ENCODE data around the gene KMT5C.

KMT5C gene

DNA sequence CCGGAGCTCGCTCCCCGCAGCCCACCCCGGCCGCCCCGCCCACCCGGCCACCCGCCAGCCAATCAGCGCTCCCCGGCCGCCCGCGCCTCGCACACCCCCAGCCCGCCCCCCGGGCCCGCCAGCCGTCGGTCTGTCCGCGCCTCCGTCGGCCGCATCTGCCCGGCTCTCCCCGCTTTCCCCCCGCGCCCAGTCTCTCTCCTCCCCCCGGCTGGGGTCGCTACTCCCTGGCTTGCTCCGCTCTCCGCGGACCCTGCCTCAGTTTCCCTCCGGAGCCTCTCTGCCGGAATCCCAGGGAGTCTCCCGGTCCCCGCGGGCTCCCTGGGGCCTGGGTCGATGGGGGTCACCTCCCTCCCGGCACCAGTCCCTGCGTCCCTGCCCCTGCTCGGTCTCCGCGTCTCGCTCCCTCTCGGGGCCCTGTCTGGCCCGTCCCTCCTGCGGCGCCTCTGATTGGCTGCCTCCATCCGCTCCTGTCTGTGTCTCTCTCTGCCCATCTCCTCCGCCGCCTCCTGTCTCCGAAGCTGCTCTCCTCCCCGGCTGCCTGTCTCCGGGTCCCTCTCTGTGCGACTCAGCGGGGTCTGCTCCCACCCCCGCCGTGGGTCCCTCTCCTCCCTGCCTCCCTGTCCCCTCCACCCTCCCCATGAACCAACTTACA lies 30.1 kb downstream of the KMT5C start:
- DNase-seq = peak; percentile 29

DNA sequence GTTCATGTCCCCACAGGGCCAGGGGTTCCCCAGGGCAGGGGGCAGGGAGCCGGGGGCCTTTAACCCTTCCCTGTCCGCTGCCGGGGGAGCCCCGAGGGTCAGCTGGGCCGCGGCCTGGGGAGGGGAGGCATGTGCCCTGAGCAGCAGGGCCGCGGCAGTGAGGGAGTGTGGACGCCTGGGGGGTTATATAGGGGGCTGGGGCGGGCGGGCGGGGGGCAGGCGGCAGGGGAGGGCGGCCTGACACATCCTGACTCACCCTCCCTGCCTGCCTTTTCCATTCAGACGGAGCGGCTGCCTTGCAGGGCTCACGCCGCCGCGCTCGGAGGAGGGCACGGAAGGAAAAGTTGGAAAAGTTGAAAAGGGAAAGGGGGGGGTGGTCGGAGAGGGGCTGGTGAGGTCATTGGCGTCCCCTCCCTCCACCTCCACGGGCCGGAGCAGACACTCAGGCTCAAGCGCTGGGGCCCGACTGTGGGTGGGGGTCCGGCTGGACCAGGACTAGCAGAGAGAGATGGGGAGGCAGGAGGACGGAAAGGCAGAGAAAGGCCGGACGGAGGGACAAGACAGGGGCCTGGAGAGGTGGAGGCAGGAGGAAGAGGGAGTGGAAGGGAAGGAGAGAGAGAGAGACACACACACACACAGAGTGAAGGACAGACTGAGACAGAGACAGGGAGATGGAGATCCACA lies 30.8 kb downstream of the KMT5C start, which contains the start of gene IL11:
IL11 (minus strand) TSS at position 159 of the 684 bp plus-strand sequence; CDS start at position 6, 153 bp downstream.
- no peak for DNase-seq

DNA sequence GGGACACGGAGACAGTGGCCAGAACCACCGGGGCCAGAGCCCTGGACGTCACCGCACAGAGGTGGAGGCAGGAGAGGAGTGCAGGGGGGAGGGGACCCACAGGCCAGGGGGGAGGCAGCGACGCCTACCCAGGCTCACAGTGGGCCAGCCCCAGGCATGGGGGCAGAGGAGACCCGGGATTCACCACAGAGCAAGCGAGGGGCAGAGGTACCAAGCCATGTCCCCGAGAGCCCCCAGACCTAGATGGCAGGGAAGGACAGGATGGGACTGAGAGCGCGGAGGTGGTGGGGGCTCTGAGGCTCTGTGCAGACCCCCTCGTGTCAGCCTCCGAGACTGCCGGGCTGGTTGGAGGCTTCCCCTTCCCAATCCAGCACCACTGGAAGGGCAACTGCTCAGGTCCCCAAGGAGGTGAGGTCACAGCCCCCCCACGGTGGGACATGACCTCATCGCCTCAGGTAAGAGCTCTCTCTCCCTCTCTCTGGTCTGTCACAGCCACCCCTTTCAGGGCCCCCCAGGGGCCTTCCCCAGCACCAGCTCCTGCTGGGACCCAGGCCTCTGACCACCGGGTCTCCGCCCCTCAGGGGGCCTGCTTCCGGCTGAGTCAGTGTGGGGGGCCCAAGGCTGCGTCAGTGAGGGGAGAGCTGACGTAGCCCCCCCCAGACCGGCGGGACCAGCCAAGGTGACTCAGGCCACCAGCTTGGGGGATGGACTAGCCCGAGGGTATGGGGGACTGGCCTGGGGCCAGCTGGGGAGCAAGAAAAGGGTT lies 32.8 kb downstream of the KMT5C start:
- no peak for DNase-seq

DNA sequence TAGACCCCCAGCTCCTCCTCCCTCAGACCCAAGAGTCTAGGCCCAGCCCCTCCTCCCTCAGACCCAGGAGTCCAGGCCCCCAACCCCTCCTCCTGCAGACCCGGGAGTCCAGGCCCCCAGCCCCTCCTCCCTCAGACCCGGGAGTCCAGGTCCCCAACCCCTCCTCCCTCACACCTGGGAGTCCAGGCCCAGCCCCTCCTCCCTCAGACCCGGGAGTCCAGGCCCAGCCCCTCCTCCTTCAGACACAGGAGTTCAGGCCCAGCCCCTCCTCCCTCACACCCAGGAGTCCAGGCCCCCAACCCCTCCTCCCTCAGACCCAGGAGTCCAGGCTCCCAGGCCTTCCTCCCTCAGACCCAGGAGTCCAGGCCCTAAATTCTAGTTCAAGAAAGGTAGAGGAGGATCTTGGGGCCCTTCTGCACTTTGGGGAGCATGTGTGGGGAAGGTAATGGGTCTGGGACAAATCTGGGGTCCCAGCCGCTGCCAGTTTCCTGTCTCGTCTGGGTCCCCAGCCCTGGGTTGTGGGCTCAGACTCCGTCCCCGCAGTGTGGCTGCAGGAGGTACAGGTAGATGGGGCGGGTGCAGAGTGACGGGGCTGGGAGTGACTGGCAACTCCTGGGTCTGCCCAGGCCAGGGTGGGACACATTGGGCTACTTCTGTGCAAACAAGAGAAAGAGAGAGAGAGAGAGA lies 33.8 kb downstream of the KMT5C start:
- DNase-seq = no peak

DNA sequence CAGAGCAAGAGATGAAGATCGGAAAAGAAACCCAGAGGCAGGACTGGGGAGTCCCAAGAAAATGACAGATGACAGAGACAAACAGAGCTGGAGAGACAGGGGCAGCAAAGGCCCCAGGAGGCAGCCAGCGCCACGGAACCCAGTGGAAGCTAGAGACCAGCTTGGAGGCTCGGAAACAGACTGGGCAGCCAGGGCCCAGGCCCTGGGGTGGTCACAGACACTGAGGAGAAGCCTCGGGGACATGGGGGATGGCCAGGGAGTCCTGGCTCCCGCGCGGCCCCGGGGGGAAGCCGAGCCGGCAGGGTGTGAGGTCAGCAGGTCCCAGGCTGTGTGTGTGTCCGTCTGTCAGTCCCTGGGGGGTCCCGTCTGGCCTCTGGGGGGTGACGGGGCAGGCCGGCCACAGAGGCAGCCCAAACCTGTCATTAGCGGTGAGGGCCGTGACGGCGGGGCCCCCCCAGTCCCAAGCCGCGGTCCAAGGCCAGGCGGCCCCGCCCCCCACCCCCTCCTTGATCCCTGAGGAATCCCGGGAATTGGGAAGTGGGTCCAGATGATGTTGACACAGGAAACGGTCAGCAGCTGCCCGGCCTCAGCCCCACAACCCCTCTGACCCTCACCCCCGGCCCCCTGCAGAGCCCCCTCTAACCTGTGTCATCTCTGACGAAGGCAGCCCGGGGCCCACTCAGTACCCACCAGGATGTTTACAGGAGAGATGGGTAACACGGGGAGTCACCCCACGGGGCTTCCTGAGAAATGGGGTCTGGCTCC lies 34.5 kb downstream of the KMT5C start:
- no peak for DNase-seq

DNA sequence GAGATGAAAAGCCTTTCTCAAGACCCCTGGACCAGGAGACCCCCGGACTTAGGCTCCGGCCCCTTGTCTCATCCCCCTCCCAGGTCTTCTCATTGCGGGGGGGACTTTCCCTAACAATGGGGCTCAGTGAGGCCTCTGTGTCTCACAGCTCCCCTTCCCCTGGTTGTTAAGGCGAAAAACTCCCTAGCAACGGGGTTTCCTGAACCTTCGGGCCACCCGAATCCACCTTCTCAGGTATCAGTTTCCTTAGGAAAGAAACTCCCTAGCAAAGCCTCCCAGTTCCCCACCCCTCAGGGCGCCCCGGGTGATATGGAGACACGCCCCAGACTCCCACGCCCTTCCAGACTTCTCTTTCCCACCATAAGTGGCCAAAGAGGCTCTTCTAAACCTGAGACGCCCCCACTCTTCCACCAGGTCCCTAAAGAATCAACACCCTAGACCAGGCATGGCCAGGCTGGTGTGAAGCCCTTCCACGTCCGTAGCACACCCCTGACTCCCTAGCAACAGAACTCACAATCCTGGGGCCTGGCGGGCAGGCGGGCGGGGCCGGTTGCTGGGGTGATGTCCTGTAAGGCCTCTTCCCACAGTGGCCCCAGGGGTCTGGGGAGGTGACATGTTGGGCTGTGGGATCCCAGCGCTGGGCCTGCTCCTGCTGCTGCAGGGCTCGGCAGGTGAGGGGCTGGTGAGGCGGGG lies 36.7 kb downstream of the KMT5C start, which contains the start of gene TMEM190:
TMEM190 (plus strand) TSS at position 586 of the 693 bp plus-strand sequence; CDS start at position 614, 28 bp downstream.
- DNase-seq = no peak

DNA sequence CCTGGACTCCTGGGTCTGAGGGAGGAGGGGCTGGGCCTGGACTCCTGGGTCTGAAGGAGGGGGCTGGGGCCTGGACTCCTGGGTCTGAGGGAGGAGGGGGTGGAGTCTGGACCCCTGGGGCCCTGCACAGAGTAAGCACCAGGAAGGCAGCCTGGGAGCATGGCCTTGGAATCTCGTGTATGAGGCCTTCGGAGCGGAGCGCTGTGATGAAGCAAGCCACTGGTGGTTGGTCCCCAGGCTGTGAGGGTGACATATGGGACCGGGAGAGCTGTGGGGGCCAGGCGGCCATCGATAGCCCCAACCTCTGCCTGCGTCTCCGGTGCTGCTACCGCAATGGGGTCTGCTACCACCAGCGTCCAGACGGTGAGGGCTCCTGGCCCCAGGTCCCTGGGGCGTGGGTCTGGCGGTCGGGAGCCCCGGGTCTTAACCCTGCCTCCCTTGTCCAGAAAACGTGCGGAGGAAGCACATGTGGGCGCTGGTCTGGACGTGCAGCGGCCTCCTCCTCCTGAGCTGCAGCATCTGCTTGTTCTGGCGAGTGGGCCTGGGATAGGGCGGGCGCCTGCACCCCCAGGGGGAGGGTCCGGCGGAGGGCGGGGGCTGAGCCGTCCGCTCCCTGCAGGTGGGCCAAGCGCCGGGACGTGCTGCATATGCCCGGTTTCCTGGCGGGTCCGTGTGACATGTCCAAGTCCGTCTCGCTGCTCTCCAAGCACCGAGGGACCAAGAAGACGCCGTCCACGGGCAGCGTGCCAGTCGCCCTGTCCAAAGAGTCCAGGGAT lies 37.9 kb downstream of the KMT5C start:
- DNase-seq = no peak

DNA sequence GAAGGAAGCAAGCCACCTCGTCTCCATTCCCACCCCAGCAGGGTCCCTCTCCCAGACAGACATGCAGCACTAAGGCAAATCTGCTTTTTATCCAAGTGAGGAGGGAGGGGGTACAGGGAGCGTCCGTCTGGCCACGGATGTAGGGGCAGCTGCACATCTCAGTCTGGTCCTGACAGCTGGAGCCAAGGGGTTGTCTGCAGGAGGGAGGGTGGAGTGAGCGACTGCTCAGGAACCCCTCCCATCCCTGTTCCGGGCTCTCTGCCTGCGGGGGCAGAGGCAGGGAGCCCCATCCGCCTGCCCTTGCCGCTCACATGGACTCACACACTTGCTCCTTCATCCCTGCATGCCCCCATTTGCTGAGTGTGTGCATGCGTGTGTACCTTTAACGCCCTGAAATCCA lies 39.5 kb downstream of the KMT5C start:
- no peak for DNase-seq

DNA sequence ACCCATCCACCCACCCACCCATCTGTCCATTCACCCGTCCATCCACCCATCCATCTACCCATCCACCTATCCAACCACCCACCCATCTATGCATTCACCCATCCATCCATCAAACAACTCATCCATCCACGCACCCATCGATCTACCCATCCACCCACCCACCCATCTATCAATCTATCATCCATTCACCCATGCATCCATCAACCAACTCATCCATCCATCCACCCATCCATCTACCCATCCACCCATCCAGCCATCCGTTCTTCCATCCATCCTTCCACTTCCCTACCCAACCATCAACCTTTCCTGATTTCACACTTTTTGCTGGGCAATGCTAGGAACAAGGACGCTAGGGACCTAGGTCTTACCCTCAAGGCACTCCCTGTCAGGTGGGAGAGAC lies 42.3 kb downstream of the KMT5C start:
- DNase-seq = no peak

DNA sequence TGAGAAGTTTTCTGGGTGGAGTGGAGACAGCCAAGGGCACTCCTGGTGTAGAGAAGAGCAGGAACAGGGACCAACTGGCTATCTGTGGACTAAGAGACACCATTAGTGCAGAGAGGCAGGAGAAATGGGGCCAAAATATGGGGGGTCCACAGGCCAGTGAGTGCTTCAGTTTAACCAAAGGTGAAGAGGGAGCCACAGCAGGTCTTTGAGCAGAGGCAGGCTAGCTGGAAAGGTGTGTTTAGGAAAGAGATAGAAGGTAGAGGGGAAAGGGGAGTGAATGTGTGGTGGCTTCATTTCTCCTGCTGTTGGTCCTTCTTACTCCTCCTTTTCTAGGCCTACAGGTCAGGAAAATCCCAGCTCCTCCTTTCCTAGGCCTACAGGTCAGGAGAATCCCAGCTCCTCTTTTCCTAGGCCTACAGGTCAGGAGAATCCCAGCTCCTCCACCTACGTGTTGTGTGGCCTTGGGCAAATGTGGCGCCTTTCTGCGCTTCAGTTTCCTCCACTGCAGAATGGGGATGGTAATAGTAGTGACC lies 42.9 kb downstream of the KMT5C start:
- DNase-seq = no peak

DNA sequence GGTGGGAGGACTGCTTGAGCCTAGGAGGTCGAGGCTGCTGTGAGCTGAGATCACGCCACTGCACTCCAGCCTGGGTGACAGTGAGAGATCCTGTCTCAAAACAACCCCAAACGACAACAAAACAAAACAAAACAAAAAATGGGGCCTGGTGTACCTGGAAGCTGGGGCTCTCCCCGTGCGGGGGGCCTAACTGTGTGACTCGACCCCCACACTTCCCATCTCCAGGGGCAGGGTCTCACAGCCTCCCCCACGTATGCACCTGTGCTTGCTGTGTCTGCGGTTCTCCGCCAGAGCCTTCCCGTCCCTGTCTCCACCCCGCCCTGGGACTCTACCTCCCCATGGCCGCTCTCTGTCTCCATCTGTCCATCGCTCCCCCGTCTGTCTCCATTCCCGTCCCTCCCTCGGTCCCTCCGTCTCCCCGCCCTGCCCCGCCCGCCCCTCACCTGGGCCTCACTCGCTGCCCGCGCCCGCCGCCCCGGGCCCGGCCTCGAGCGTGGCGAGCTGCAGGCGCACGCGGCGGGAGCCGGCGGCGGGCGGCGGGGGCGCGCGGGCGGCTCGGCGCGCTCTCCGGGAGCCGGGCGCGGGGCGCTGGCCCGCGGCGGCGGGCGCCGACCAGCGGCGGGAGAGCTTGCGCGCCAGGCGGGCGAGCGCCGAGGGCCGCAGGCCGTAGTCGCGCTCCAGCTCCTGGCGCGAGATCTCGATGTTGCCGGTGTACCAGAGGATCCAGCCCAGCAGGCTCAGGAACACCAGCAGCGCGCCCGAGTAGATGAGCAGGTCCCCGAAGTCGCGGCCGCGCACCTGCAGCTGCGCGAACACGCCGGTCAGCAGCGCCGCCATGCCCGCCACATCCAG lies 43.8 kb downstream of the KMT5C start:
- DNase-seq = peak; percentile 41

DNA sequence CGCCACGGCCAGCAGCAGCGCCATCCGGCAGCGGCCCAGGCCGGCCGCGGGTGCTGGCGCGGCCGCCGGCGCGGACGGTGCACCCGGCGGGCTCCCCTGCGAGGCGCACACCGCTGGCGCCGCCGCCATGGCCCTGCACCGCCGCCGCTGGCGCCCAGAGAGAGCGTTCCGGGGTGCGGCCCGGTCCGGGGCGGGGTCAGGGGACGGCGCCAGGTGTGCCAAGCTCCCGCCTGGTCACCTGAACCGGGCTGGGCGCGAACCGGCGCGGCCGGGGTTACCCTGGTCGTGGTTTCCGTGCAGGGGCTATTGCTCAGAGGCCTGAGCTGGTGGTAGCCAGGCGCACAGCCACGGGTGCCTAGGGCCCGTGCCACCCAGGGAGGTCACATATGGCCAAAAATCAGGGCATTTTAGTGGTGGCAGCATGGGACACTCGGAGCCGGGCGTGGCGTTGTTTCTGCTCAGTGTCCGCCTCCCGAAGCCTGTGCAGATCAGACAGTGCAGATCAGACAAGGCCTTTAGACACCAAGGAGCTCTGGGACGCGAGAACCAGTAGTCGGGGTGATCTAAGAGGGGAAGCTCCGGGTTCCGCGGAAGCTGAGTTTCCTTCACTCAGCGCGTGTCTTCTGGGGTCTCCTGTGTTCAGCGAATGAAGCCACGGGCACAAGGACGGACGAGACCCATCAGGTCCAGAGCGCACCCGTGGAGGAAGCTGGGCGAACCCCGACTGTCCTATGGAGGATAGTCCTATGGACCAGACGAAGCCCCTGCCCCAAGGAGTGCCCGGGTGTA lies 44.6 kb downstream of the KMT5C start, which contains the start of gene TMEM238:
TMEM238 (minus strand) TSS at position 162 of the 789 bp plus-strand sequence; CDS start at position 129, 33 bp downstream.
- no peak for DNase-seq

DNA sequence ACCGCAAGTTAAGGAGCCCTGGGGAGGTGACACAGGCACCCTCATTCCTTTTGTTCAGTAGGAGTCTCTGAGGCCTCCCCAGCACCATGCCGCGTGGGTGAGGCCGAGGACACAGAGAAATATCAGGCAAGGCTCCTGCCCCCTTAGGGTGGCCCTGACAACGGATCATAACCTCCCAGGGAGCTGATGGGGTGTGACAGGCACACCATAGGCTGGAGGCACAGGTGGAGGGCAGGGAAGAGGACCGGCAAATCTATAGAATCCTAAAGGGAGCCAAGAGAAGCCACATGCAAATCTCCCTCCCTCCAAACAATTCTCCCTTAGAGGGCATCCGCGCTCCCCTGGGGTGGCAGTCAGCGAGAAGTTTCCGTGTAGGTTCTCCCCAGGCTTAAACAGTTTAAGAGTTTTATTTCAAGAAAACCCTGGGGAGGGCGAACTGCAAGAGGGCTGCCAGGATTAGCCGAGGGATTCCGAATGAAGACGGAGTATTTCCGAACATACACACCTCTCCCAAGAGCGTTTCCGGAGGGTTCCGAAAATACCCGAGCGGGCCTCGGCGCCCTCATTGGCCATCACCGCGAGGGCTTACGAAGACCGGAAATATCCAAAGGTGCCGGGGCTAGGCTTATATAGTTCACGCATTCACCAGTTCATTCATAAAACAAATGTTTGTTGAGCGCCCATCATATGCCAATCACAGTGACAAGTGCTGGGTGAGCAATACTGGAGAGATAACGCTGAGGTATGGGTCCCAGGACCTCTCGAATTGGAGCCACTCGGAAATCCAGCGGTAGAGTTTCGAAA lies 45.4 kb downstream of the KMT5C start:
- peak; percentile 95 for DNase-seq

DNA sequence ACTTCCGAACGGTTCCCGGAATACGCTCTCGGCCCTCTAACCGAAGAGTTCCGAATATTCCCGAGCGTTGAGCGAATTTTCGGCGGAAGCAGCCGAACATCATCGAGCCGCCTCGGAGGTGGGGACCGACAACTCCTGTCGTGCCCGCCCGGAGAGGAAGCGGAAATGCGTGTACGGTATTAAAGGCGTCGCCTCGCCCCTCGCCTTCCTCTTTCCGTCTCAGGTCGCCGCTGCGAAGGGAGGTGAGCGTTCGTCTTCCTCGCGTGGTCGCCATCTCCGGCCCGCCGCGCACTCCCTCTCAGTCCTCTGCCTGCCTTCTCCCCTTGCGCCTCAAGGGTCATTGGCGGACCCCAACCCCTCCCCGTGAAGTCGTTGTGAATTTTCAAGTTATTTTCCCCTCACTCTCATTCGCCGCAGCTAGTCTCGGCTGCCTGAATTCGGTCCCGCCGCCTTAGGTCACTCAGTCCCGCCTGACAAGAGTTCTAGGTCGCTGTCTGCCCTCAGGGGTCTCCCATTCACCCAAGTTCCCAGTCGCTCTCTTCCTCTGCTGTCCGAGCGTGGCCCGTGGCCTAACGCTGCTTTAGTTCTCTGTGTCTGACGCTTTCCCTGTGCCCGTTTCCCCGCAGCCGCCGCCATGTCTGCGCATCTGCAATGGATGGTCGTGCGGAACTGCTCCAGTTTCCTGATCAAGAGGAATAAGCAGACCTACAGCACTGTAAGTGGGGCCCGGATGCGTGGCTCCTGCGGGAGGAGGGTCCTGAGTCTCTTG lies 46.2 kb downstream of the KMT5C start, which contains the start of gene RPL28:
RPL28 (plus strand) TSS at position 209 of the 769 bp plus-strand sequence; CDS start at position 635, 426 bp downstream.
- DNase-seq = peak; percentile 99

DNA sequence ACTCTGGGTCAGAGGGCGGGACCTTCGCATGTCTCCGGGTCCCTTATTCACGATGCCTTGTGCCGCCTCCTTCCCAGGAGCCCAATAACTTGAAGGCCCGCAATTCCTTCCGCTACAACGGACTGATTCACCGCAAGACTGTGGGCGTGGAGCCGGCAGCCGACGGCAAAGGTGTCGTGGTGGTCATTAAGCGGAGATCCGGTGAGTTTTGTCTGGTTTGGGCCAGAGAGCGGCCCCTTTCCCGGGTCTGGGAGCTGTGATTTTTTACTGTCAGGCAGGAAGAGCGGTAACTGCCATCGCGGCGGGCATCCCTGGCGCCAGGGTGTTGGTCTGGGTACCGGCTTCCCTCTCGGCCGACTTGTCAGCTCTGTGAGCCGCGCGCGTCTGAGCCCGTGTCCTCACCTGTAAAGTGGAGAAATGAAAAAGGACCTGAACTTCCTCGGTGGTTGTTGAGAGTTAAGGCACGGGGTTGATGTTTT lies 46.9 kb downstream of the KMT5C start:
- no peak for DNase-seq

DNA sequence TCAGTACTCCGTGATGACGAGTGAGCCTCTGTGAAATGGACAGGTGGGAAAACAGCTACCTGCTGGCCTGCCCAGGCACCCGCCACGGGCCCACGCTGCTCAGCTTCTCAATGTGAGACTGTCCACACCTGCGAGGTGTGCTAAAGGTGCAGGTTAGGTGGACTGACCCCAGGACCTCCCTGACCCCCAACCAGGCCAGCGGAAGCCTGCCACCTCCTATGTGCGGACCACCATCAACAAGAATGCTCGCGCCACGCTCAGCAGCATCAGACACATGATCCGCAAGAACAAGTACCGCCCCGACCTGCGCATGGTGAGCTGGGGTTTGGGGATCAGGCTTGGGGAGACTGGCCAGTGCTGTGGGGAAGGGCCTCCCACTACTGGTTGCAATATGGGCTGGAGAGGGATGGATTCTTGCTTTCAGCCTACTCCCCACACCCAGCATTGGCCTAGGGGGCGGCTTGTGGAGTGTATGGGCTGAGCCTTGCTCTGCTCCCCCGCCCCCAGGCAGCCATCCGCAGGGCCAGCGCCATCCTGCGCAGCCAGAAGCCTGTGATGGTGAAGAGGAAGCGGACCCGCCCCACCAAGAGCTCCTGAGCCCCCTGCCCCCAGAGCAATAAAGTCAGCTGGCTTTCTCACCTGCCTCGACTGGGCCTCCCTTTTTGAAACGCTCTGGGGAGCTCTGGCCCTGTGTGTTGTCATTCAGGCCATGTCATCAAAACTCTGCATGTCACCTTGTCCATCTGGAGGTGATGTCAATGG lies 48.2 kb downstream of the KMT5C start:
- no peak for DNase-seq

Measured in CD4-positive, alpha-beta T cell treated with Interleukin-15 for 1 hour (primary cell).